ENCODE results near the gene MNX1. TPM values are rescaled to one million over a fixed set of nuclear protein-coding genes. Genes with fewer than 3 reads are reported as not detected.

MNX1 gene
- polyA plus RNA-seq, 3 donors = 0.10 TPM; not detected in 2

DNA sequence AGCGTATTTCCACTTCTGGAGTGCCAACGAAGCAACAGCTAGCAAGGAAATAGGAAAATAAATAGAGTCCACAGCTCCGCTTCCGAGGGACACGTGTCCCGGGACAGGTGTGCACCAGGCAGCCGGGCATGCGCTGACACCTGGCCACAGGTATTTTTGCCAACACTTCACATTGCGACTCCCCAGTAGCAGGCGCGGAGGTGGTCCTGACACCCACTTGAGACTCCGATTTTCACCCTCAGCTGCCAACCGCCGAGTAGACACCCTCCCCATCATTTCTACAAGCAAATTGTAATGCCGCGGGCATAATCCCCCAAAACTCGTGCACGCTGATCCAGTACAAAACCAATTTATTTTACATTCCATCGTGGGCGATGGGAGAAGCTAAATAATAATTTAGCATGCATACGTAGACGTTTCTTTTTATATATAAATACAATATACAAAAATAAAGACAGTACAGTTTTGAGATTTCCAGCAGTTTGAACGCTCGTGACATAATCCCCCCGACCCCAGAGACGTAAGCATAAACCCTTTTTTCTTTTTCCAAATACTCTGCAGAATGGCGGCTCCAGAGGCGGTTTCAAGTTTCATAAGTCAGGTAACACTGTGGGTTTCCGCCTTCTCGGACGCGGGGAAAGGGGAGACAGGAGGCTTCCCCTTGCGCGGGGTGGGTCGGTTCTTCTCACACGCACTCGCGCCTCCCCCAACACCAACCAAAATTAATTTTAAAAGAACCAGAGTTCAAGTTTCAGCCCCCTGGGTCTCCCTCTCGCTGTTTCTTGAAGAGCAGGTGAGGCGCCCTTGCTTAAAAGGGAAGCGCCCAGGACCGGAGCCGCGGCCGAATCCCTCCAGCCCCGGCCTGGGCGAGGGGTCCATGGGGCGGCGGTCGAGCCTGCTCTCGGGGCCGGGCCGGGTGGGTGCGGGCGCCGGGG lies 5.7 kb downstream of the MNX1 start:
- no peak for DNase-seq (ENCODE audit: low read depth in 3 of 3, low spot score in 2 of 3)

GRCh38 chr7:157003756-157004520 lies 6.5 kb downstream of the MNX1 start:
- DNase-seq (ENCODE audit: low read depth in 3 of 3, low spot score in 2 of 3) = no peak

GRCh38 chr7:157003445-157003755 lies 7.1 kb downstream of the MNX1 start:
- DNase-seq (ENCODE audit: low read depth in 3 of 3, low spot score in 2 of 3) = no peak

- no peak for DNase-seq (ENCODE audit: low read depth in 3 of 3, low spot score in 2 of 3)
These were observed 7.5 kb downstream of the MNX1 start for GRCh38 chr7:157002819-157003421.

DNA sequence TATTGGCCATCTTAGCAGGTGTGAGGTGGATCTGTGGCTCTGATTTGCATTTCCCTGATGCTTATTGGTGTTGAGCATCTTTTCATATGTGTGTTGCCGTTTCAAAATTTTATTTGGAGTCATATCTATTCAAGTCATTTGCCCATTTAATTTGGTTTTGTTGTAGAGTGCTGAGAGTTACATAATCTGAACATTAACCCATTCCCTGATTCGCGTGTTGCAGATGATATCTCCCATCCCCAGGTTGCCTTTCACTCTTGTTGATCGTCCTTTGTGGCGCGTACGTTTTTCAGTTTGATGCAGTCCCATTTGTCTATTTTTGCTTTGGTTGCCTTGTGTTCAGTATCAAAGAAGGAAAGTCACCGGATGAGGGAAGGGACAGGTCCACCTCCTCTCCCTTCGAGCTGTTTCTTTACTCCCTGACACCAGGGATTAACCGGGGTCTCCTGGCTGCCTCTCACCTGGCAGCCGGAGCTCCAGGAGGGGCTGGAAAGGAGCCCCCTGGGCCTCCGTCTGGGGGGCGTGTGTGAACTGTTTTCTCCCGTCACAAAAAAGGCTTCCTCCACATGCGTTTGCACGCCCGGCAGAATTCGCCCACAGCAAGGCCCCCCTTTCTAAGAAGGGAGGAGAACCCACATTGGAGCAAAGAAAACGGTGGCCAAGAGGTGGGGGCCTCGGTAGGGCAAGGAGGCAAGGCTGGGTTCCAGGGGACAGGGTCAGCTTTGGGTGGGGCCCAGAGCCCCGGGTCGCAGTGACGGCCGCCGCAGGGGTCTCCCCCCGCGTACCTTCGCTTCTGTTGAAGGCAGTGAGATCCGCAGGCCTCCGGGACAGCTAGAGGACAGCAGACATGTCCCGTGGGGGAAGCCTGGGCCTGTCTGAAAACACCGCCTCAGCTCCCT lies 8.3 kb downstream of the MNX1 start:
- no peak for DNase-seq (ENCODE audit: low read depth in 3 of 3, low spot score in 2 of 3)

- no peak for DNase-seq (ENCODE audit: low read depth in 3 of 3, low spot score in 2 of 3)
These were observed 9.5 kb downstream of the MNX1 start for GRCh38 chr7:157000741-157001653.

DNA sequence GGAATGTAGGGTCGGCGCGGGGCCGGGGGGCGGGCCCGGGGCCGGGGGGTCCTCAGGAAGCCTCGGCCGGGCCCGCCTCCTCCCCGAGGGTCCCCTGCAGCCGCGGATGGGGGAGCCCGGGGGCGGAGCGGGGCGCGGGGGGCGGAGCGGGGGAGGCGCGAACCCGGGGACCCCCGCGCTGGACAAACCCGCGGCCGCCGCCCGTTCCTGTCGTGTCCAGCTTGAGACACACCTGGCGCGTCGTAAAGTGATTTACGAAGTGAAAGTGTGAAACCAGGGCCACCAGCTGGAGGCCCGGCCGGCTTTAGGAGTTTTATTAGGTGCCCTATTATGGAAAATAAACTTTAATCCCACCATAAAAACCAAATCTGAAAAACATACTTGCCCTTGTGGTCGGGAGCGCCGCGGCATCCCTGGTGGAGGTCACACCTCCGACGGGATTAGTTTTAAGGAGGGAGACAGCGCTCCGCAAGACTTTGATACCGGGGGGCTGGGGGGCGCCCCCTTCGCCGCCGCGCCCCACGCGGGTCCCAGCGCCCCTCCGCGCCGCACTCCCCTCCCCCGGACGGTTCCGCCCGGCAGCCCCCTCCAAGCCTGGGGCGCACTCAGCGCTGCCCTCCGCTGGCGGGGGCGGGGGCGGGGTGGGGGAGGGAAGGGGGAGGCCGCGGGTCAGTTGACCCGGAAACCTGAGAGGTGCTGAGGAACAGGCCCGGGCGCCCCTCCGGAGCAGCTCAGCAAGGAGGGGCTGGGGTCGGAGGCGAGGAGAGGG lies 10.3 kb downstream of the MNX1 start:
- no peak for DNase-seq (ENCODE audit: low read depth in 3 of 3, low spot score in 2 of 3)

- no peak for DNase-seq (ENCODE audit: low read depth in 3 of 3, low spot score in 2 of 3)
These were observed 11.2 kb downstream of the MNX1 start for GRCh38 chr7:156998988-156999957.

DNA sequence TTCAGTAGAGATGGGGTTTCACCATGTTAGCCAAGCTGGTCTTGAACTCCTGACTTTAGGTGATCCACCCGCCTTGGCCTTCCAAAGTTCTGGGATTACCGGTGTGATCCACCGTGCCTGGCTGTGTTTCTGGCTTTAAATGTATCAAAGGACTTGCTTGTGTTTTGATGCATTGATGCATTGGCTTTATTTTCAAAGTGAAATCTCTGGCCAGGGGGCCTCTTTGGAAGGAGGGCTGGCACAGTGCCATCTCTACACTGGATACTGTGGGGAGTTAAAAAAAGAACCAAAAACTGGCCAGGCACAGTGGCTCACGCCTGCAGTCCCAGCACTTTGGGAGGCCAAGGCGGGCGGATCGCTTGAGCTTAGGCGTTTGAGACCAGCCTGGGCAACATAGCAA lies 16.0 kb downstream of the MNX1 start:
- DNase-seq (ENCODE audit: low read depth in 3 of 3, low spot score in 2 of 3) = no peak

DNA sequence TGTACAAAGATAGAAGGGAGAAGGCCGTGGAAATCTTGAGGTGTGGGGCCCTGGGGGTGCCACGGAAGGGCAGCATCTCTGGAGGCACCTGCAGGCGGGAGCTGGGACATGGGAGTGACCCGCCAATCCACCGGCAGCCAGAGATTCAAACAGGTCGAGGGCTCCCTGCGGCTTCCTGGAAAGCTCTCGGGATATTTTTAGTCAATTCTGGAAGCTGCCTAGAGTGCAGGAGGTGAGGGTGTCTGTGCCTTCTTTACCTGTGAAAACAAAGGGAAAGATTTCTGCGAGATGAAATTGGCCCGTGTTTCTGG lies 16.6 kb downstream of the MNX1 start:
- DNase-seq (ENCODE audit: low read depth in 3 of 3, low spot score in 2 of 3) = no peak

GRCh38 chr7:156993021-156993924 lies 17.2 kb downstream of the MNX1 start:
- DNase-seq (ENCODE audit: low read depth in 3 of 3, low spot score in 2 of 3) = no peak

- no peak for DNase-seq (ENCODE audit: low read depth in 3 of 3, low spot score in 2 of 3)
These were observed 20.5 kb downstream of the MNX1 start for GRCh38 chr7:156989766-156990535.

DNA sequence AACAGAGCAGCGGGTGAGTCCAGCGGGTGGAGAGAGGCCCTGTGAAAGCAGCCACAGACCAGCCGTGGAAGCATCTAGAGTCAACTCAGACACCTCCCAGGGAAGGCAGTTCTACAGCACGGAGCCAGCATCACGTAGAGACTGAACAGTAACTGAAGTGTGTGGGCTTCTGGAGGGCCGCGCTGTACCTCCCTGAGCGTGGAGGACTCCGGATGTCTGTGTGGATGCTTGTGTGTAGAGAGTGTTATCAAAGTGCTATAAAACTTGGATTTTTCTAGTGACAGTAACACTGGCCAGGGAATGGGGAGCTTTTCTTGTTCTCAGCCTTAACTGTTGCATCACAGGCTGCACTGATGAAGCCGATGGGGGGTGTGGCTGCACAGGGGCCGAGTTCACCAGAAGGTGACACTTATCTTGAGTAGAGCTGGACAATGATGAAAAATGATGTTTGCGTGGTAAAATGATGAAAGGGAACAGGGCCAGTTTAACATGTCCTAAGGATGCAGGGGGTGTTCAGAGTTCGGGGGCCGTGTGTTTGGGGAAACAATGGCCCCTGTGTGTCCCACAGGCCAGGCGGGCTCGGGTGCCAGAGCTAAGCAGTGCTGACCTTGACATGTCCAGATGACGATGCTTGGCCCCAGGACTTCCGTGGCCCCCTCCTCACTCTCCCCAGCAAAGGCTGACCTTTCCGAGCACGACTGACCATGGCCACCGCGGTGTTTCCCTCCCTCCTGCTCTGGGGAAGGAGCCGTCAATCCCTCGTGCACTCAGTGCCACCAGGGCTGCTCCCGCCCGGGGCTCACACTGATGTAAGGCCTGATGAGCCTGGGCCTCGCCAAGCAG lies 21.9 kb downstream of the MNX1 start:
- DNase-seq (ENCODE audit: low read depth in 3 of 3, low spot score in 2 of 3) = no peak

- no peak for DNase-seq (ENCODE audit: low read depth in 3 of 3, low spot score in 2 of 3)
These were observed 24.1 kb downstream of the MNX1 start for GRCh38 chr7:156986378-156986777.
